ENCODE data around the gene ARNT2. TPM values are rescaled to one million over a fixed set of nuclear protein-coding genes. Genes with fewer than 3 reads are reported as not detected.

Gene ARNT2
- total RNA-seq, 1 experiment from 2014 or later = 3.6 TPM

- Mint-ChIP-seq H3K4me3 (ENCODE audit: low read depth, unreplicated experiment) (no peak overlapping the region), H3K36me3 (ENCODE audit: insufficient read depth, unreplicated experiment) (peaks cover 5% of the 10 kb centered on the region), H3K27me3 (ENCODE audit: unreplicated experiment) (peaks cover 8% of the 10 kb centered on the region), H3K9me3 (ENCODE audit: low read depth, unreplicated experiment) (no peaks in the 10 kb centered on the region), H3K4me1 (ENCODE audit: low read depth, unreplicated experiment) (peaks cover 33% of the 10 kb centered on the region), H3K27ac (ENCODE audit: unreplicated experiment) (no peak overlapping the region)
- TF ChIP-seq CTCF (IDR thresholded peaks at IDR 0.05; ENCODE audit: unreplicated experiment) = no peak
- BruUV-seq (replicated peaks) = no TSS peak
- CTCF ChIA-PET = no interaction called here
- intact Hi-C loops (cut with micrococcal nuclease; ENCODE audit: unreplicated experiment) = no loop called here
- no peak for DNase-seq
These were observed 16.5 kb downstream of the ARNT2 start for GRCh38 chr15:80420658-80421057.

DNA sequence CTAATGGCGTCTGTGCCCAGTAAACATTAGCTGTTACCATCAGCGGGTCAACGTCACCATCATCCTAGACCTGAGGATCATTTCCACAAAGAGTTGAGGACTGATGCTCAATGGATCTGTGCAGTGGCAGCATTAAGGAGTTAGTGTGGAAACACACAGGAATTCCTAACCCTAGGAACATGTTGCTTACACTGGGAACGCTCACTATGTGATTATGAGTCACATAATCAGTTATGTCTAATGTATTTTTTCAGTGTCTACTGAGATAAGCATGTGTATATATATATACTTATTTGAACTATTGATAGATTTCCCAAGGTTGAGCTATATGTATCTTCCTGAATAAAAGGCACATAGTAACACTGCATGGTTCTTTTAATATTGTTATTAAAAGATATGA lies 19.0 kb downstream of the ARNT2 start:
- H3K27me3 Mint-ChIP-seq (ENCODE audit: unreplicated experiment) = peaks cover 2% of the 10 kb centered on the region
- no peak overlapping the region for H3K4me3 Mint-ChIP-seq (ENCODE audit: low read depth, unreplicated experiment)
- BruUV-seq (replicated peaks) = no TSS peak
- no peaks in the 10 kb centered on the region for H3K9me3 Mint-ChIP-seq (ENCODE audit: low read depth, unreplicated experiment)
- no peak overlapping the region for H3K27ac Mint-ChIP-seq (ENCODE audit: unreplicated experiment)
- no peak for DNase-seq
- H3K36me3 Mint-ChIP-seq (ENCODE audit: insufficient read depth, unreplicated experiment) = peaks cover 5% of the 10 kb centered on the region
- no peak for TF ChIP-seq CTCF (IDR thresholded peaks at IDR 0.05; ENCODE audit: unreplicated experiment)
- intact Hi-C loops (cut with micrococcal nuclease; ENCODE audit: unreplicated experiment) = no loop called here
- CTCF ChIA-PET = no interaction called here
- peaks cover 31% of the 10 kb centered on the region for H3K4me1 Mint-ChIP-seq (ENCODE audit: low read depth, unreplicated experiment)

DNA sequence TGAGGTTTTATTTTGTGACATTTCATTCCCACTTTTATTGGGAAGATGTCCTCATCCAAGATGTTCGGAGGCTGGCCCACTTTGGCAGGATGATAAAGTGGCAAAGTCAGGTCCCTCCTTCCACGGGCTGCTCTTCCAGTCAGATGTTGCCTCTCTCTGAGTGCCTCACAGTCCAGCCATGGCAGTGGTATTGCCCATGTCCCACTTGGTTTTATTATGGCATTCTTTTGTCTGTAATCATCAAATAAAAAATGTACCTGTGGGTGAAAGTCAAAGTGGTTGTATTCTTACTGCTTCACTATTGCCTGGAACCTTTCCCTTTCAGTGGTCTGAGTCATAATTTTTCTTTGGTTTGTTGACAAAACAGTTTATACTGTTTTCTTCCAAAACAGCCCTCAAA lies 20.2 kb downstream of the ARNT2 start:
- peaks cover 26% of the 10 kb centered on the region for H3K4me1 Mint-ChIP-seq (ENCODE audit: low read depth, unreplicated experiment)
- no peaks in the 10 kb centered on the region for H3K9me3 Mint-ChIP-seq (ENCODE audit: low read depth, unreplicated experiment)
- no peak overlapping the region for H3K4me3 Mint-ChIP-seq (ENCODE audit: low read depth, unreplicated experiment)
- no peak overlapping the region for H3K27ac Mint-ChIP-seq (ENCODE audit: unreplicated experiment)
- no peaks in the 10 kb centered on the region for H3K27me3 Mint-ChIP-seq (ENCODE audit: unreplicated experiment)
- no peak for DNase-seq
- TF ChIP-seq CTCF (IDR thresholded peaks at IDR 0.05; ENCODE audit: unreplicated experiment) = no peak
- no TSS peak for BruUV-seq (replicated peaks)
- intact Hi-C loops (cut with micrococcal nuclease; ENCODE audit: unreplicated experiment) = no loop called here
- CTCF ChIA-PET = no interaction called here
- H3K36me3 Mint-ChIP-seq (ENCODE audit: insufficient read depth, unreplicated experiment) = peaks cover 3% of the 10 kb centered on the region

DNA sequence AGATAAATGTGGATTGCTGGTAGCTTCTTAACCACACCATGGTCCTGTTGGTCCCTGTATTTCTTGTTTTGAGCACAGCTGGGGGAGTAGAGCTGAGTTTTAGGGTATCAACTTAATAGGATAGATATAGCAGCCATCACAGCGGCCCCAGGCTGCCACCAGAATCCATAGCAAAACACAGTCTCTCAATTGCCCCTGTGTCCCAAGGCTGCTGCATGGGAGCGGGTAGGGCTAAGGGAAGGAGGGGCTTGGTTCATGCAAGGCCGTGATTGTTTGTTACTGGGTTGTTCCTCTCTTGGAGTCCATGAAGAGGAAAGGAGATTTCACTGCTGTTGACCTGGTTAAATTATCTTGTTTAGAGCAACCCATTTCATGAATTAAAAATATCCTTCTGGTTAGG lies 22.1 kb downstream of the ARNT2 start:
- intact Hi-C loops (cut with micrococcal nuclease; ENCODE audit: unreplicated experiment) = no loop called here
- Mint-ChIP-seq H3K36me3 (ENCODE audit: insufficient read depth, unreplicated experiment) (no peaks in the 10 kb centered on the region), H3K4me1 (ENCODE audit: low read depth, unreplicated experiment) (peaks cover 17% of the 10 kb centered on the region), H3K27ac (ENCODE audit: unreplicated experiment) (no peak overlapping the region), H3K9me3 (ENCODE audit: low read depth, unreplicated experiment) (no peaks in the 10 kb centered on the region), H3K4me3 (ENCODE audit: low read depth, unreplicated experiment) (no peak overlapping the region), H3K27me3 (ENCODE audit: unreplicated experiment) (no peaks in the 10 kb centered on the region)
- CTCF ChIA-PET = no interaction called here
- DNase-seq = no peak
- no TSS peak for BruUV-seq (replicated peaks)
- TF ChIP-seq CTCF (IDR thresholded peaks at IDR 0.05; ENCODE audit: unreplicated experiment) = no peak

DNA sequence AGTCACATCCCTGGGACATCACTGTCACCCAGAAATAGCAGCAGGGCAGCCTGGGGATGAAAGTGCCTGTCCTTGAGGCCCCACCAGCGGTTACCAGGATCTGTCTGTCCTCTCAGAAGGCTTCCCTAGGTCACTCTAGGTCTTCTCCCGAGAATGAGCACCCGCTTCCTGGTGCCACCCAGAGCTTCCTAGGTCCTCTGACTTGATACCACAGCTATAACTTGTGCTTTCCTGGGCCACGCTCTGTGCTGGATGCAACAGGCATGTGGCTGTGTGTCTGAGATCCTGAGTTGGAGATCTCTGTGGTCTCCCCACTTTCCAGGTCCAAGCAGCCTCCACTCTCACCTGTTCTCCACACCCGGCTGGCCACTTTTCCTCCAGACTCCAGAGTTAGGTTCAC lies 25.8 kb downstream of the ARNT2 start:
- CTCF ChIA-PET = no interaction called here
- BruUV-seq (replicated peaks) = no TSS peak
- no peaks in the 10 kb centered on the region for H3K36me3 Mint-ChIP-seq (ENCODE audit: insufficient read depth, unreplicated experiment)

More for the DNA sequence above, 25.8 kb downstream of the ARNT2 start:
- no peak overlapping the region for H3K4me3 Mint-ChIP-seq (ENCODE audit: low read depth, unreplicated experiment)
- TF ChIP-seq CTCF (IDR thresholded peaks at IDR 0.05; ENCODE audit: unreplicated experiment) = no peak
- H3K4me1 Mint-ChIP-seq (ENCODE audit: low read depth, unreplicated experiment) = peaks cover 12% of the 10 kb centered on the region
- no peaks in the 10 kb centered on the region for H3K27me3 Mint-ChIP-seq (ENCODE audit: unreplicated experiment)
- no peak for DNase-seq
- intact Hi-C loops (cut with micrococcal nuclease; ENCODE audit: unreplicated experiment) = no loop called here
- H3K9me3 Mint-ChIP-seq (ENCODE audit: low read depth, unreplicated experiment) = no peaks in the 10 kb centered on the region
- H3K27ac Mint-ChIP-seq (ENCODE audit: unreplicated experiment) = no peak overlapping the region

All from Calu3 (cell line).